NOMO-1 treated with dmso at 0.1 percent for 144 hours (cell line): Measurements from ENCODE around the gene CFDP1.

Source experiments
- DNase-seq: peaks from one replicate; lab custom pipeline; 2025; ENCODE audit not compliant: unreplicated experiment; lab: John Stamatoyannopoulos, UW

CFDP1 gene

GRCh38 chr16:75415169-75415905 is 18.0 kb downstream of the CFDP1 start:
- DNase-seq, result no peak

- DNase-seq, result no peak
These were observed 19.4 kb downstream of the CFDP1 start for GRCh38 chr16:75413951-75414350.

GRCh38 chr16:75406943-75407342 is 26.4 kb downstream of the CFDP1 start:
- DNase-seq, result no peak

- DNase-seq, result no peak
These were observed 30.4 kb downstream of the CFDP1 start for GRCh38 chr16:75402821-75403475.

GRCh38 chr16:75402159-75402820 is 31.0 kb downstream of the CFDP1 start:
- DNase-seq, result no peak

GRCh38 chr16:75401691-75402090 is 31.6 kb downstream of the CFDP1 start:
- no peak for DNase-seq

- no peak for DNase-seq
These were observed 35.0 kb downstream of the CFDP1 start for GRCh38 chr16:75398333-75398732.

- no peak for DNase-seq
These were observed 38.4 kb downstream of the CFDP1 start for GRCh38 chr16:75394941-75395340.

GRCh38 chr16:75392906-75393305 is 40.4 kb downstream of the CFDP1 start:
- no peak for DNase-seq

- DNase-seq, result no peak
These were observed 42.2 kb downstream of the CFDP1 start for GRCh38 chr16:75390926-75391653.

GRCh38 chr16:75389096-75389690 is 44.1 kb downstream of the CFDP1 start:
- no peak for DNase-seq

- no peak for DNase-seq
These were observed 45.4 kb downstream of the CFDP1 start for GRCh38 chr16:75387951-75388350.

GRCh38 chr16:75385507-75386152 is 47.7 kb downstream of the CFDP1 start:
- peak; percentile 48 for DNase-seq

GRCh38 chr16:75383141-75383540 is 50.2 kb downstream of the CFDP1 start:
- DNase-seq, result no peak

- no peak for DNase-seq
These were observed 50.7 kb downstream of the CFDP1 start for GRCh38 chr16:75382611-75383010.

GRCh38 chr16:75380870-75381269 is 52.4 kb downstream of the CFDP1 start:
- DNase-seq, result no peak

GRCh38 chr16:75379911-75380847 is 53.1 kb downstream of the CFDP1 start:
- DNase-seq, result peak; percentile 77

- no peak for DNase-seq
These were observed 54.0 kb downstream of the CFDP1 start for GRCh38 chr16:75379339-75379738.

- no peak for DNase-seq
These were observed 54.7 kb downstream of the CFDP1 start for GRCh38 chr16:75378616-75379015.
